ENCODE results near the gene OSBP2.
"Not testable (repeated sequence)": the region's sequence is repeated elsewhere in the genome, so short reads cannot be mapped to it uniquely, and the experiment has no call there.

Gene OSBP2

GRCh38 chr22:30717331-30717921 lies 22.8 kb downstream of the OSBP2 start:
- in situ Hi-C loops (cut with MboI; ENCODE audit: low sequenced_read_pairs) = no loop called here

- in situ Hi-C loops (cut with MboI; ENCODE audit: low sequenced_read_pairs) = no loop called here
Measured at GRCh38 chr22:30717952-30718351, 23.3 kb downstream of the OSBP2 start.

- in situ Hi-C loops (cut with MboI; ENCODE audit: low sequenced_read_pairs) = no loop called here
Measured at GRCh38 chr22:30718491-30718890, 23.8 kb downstream of the OSBP2 start.

GRCh38 chr22:30718938-30719337 lies 24.3 kb downstream of the OSBP2 start:
- in situ Hi-C loops (cut with MboI; ENCODE audit: low sequenced_read_pairs) = no loop called here

- in situ Hi-C loops (cut with MboI; ENCODE audit: low sequenced_read_pairs) = no loop called here
Measured at GRCh38 chr22:30720263-30720837, 25.7 kb downstream of the OSBP2 start.

- in situ Hi-C loops (cut with MboI; ENCODE audit: low sequenced_read_pairs) = no loop called here
Measured at GRCh38 chr22:30721741-30722140, 27.1 kb downstream of the OSBP2 start.

- in situ Hi-C loops (cut with MboI; ENCODE audit: low sequenced_read_pairs) = no loop called here
Measured at GRCh38 chr22:30728826-30729225, 34.2 kb downstream of the OSBP2 start.

- in situ Hi-C loops (cut with MboI; ENCODE audit: low sequenced_read_pairs) = no loop called here
Measured at GRCh38 chr22:30731658-30732057, 37.0 kb downstream of the OSBP2 start.

GRCh38 chr22:30732426-30732825 lies 37.8 kb downstream of the OSBP2 start:
- in situ Hi-C loops (cut with MboI; ENCODE audit: low sequenced_read_pairs) = no loop called here

GRCh38 chr22:30733181-30733631 lies 38.5 kb downstream of the OSBP2 start:
- in situ Hi-C loops (cut with MboI; ENCODE audit: low sequenced_read_pairs) = no loop called here

- in situ Hi-C loops (cut with MboI; ENCODE audit: low sequenced_read_pairs) = not testable (repeated sequence)
Measured at GRCh38 chr22:30740007-30740406, 45.3 kb downstream of the OSBP2 start.

GRCh38 chr22:30740511-30740910 lies 45.8 kb downstream of the OSBP2 start:
- in situ Hi-C loops (cut with MboI; ENCODE audit: low sequenced_read_pairs) = not testable (repeated sequence)

- in situ Hi-C loops (cut with MboI; ENCODE audit: low sequenced_read_pairs) = no loop called here
Measured at GRCh38 chr22:30742291-30743256, 47.9 kb downstream of the OSBP2 start.

GRCh38 chr22:30743257-30744020 lies 48.8 kb downstream of the OSBP2 start:
- in situ Hi-C loops (cut with MboI; ENCODE audit: low sequenced_read_pairs) = no loop called here

GRCh38 chr22:30744224-30744623 lies 49.5 kb downstream of the OSBP2 start:
- in situ Hi-C loops (cut with MboI; ENCODE audit: low sequenced_read_pairs) = no loop called here

- in situ Hi-C loops (cut with MboI; ENCODE audit: low sequenced_read_pairs) = no loop called here
Measured at GRCh38 chr22:30747493-30747892, 52.8 kb downstream of the OSBP2 start.

- in situ Hi-C loops (cut with MboI; ENCODE audit: low sequenced_read_pairs) = no loop called here
Measured at GRCh38 chr22:30749272-30749671, 54.6 kb downstream of the OSBP2 start.

GRCh38 chr22:30749849-30750248 lies 55.2 kb downstream of the OSBP2 start:
- in situ Hi-C loops (cut with MboI; ENCODE audit: low sequenced_read_pairs) = loop anchor here (25.0 kb wide), 1 partner anchor 487 kb away; no protein-coding TSS in a partner anchor

GRCh38 chr22:30751529-30751928 lies 56.9 kb downstream of the OSBP2 start:
- in situ Hi-C loops (cut with MboI; ENCODE audit: low sequenced_read_pairs) = loop anchor here (25.0 kb wide), 1 partner anchor 486 kb away; no protein-coding TSS in a partner anchor

- in situ Hi-C loops (cut with MboI; ENCODE audit: low sequenced_read_pairs) = loop anchor here (25.0 kb wide), 1 partner anchor 485 kb away; no protein-coding TSS in a partner anchor
Measured at GRCh38 chr22:30752771-30753170, 58.1 kb downstream of the OSBP2 start.

GRCh38 chr22:30753701-30754100 lies 59.0 kb downstream of the OSBP2 start:
- in situ Hi-C loops (cut with MboI; ENCODE audit: low sequenced_read_pairs) = loop anchor here (25.0 kb wide), 1 partner anchor 484 kb away; no protein-coding TSS in a partner anchor

Data from HL-60/S4 treated with retinoic acid at 250 ng/mL for 4 days and 3 days (cell line).